Measurements from ENCODE around the gene RRP36. TPM values are rescaled to one million over a fixed set of nuclear protein-coding genes. Genes with fewer than 3 reads are reported as not detected.

Gene RRP36
- total and polyA plus RNA-seq, 2 of the 8 experiments (the other 6 are each of a cell fraction or from before 2014, with no cell fraction given), result 33.9 to 92.3 TPM

DNA sequence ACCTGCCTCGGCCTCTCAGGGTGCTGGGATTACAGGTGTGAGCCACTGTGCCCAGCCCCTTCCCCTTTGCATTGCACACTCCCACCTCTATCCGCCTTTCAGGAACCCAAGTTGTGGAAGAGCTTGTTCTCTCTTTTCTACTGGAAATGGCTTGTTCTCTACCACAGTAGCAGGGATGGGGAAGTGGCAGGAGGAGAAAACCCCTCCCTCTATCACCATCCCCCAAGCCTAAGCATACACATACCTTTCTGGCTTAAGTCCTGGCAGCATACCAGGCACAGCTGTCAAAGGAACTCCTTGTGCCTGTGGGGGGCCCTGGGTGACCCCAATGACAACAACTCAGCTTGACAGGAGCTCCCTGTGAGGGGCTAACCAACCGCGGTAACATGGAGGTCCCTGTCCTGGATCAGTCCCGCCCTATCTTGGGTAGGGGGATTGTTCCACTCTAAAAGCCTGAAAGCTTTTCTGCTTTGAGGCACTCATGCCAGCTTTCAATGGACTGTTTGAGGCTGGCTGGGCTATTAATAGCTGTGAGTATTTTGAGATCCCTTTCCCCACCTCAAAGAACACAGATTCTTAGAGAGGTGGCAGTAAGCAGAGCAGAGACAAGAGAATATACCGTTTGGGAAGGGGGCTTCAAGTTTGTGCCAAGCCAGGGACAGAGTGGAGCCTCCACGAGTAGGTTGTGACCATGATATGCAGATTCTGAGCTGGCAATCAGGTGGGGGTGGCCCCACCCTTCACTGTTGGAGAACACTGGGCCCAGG is 5.1 kb upstream of the RRP36 start:
- peaks cover 8% of the 10 kb centered on the region for H3K79me1 ChIP-seq (ENCODE audit: low read depth, low read length)
- H2AFZ ChIP-seq (ENCODE audit: low read length), result no peak overlapping the region
- H3K4ac ChIP-seq (replicated peaks; ENCODE audit: insufficient read length, low read depth, low read length), result no peak overlapping the region
- H3K14ac ChIP-seq (ENCODE audit: insufficient read length), result no peak overlapping the region
- no peak overlapping the region for H4K8ac ChIP-seq (ENCODE audit: extremely low read depth, insufficient read depth, low read length)
- peaks cover 0 to 12% (median 6%) of the 10 kb centered on the region in 4 experiments; a peak in 6 of 7 replicates for H3K4me1 ChIP-seq (replicated peaks in 1 of 4; ENCODE audit: control insufficient read depth in 3 of 4, insufficient read depth in 4 of 4, low read length in 3 of 4)
- H4K20me1 ChIP-seq (replicated peaks in 1 of 2; ENCODE audit: control insufficient read depth in 1 of 2, insufficient read depth in 2 of 2, low read length in 2 of 2), result peaks cover 0 to 2% of the 10 kb centered on the region in 2 experiments
- H3K36me3 ChIP-seq (ENCODE audit: control insufficient read depth in 2 of 4, insufficient read depth in 4 of 4, low read length in 3 of 4), result peaks cover 14 to 37% (median 25%) of the 10 kb centered on the region in 4 experiments; a peak in 7 of 8 replicates
- H3K79me2 ChIP-seq (ENCODE audit: control insufficient read depth in 1 of 2, insufficient read depth in 2 of 2, low read length in 2 of 2), result peaks cover 3 to 45% of the 10 kb centered on the region in 2 experiments; a peak in 2 of 4 replicates
- H4K5ac ChIP-seq (ENCODE audit: insufficient read length, low read depth, low read length), result no peak overlapping the region
- no peak overlapping the region for H3K27ac ChIP-seq (ENCODE audit: low read depth, low read length)
- FAIRE-seq (no peak), DNase-seq (ENCODE audit: low read depth in 1 of 2, low spot score in 2 of 2) (no peak)
- ChIA-PET CTCF (ENCODE audit: partially characterized antibody) (interaction anchor here (0.8 to 1.3 kb wide), 6 partner anchors 10 to 67 kb away, joined by 3 to 5 read pairs (median 4); no protein-coding TSS in a partner anchor), POLR2A (ENCODE audit: partially characterized antibody) (interaction anchor here (0.8 to 27.9 kb wide), 9 partner anchors 9 to 121 kb away, joined by 3 to 584 read pairs (median 5); partner anchors contain the start of genes CNPY3, CUL7, KLC4 and MRPL2)
- no peak overlapping the region for H2BK12ac ChIP-seq (ENCODE audit: low read depth, low read length)
- H3K9ac ChIP-seq (replicated peaks in 1 of 4; ENCODE audit: extremely low read depth in 1 of 4, low read depth in 3 of 4, low read length in 3 of 4), result no peak overlapping the region; a peak in 2 of 7 replicates
- TF ChIP-seq TEAD4 (IDR thresholded peaks at IDR 0.05; ENCODE audit: low read depth, low read length), result 0 out of 2 replicates have a peak, but pooled peaks have one; percentile 12
- TF ChIP-seq POLR2AphosphoS5 (IDR thresholded peaks at IDR 0.05; ENCODE audit: low read depth, low read length), result no peak
- no peak overlapping the region for H3K18ac ChIP-seq (ENCODE audit: extremely low read depth, low read length)
- no peak overlapping the region for H3K4me2 ChIP-seq (ENCODE audit: insufficient read depth in 1 of 2, low read depth in 2 of 2, low read length in 2 of 2)
- no peak overlapping the region for H3K56ac ChIP-seq (replicated peaks; ENCODE audit: insufficient read length, low read depth, low read length)
- H2BK120ac ChIP-seq (replicated peaks; ENCODE audit: low read depth, low read length), result no peak overlapping the region
- WGBS, 2 experiments (ENCODE audit: extremely low coverage in 1 of 2, insufficient coverage in 1 of 2, insufficient read length in 1 of 2, insufficient replicate concordance in 2 of 2, low coverage in 1 of 2, low lambda C conversion rate in 2 of 2, missing lambda C conversion rate in 1 of 2), result 89% methylated on average over 7 of the region's 7 CpGs; no CpG with 5 or more reads in 1 of the 2 experiments
- H3K4me3 ChIP-seq (ENCODE audit: extremely low read depth in 1 of 4, insufficient read depth in 2 of 4, low read depth in 3 of 4, low read length in 4 of 4), result no peak overlapping the region
- H3K27me3 ChIP-seq (replicated peaks in 1 of 4; ENCODE audit: control insufficient read depth in 3 of 4, extremely low read depth in 1 of 4, insufficient read depth in 3 of 4, low read length in 3 of 4), result no peaks in the 10 kb centered on the region
- no peak overlapping the region for H2BK20ac ChIP-seq (ENCODE audit: low read length)
- no peak overlapping the region for H2BK15ac ChIP-seq (ENCODE audit: low read length)
- no peak overlapping the region; the same call in 1 of the 2 replicates for H2BK5ac ChIP-seq (ENCODE audit: low read depth, low read length)
- H3K9me3 ChIP-seq (ENCODE audit: insufficient read depth in 2 of 2, low read depth in 1 of 2, low read length in 1 of 2), result no peaks in the 10 kb centered on the region
- no peak overlapping the region for H2AK5ac ChIP-seq (ENCODE audit: low read depth, low read length)
- no peak overlapping the region for H4K91ac ChIP-seq (replicated peaks; ENCODE audit: insufficient read length, low read length)
- no peak overlapping the region for H3K23ac ChIP-seq (ENCODE audit: insufficient read length)
- H3K23me2 ChIP-seq (ENCODE audit: low read depth, low read length), result peaks cover 10% of the 10 kb centered on the region
